CD4-positive, alpha-beta T cell treated with Interleukin-21 for 1 hour (primary cell): ENCODE results near the gene RANBP9.

Source experiments
- DNase-seq: peaks from one replicate; pipeline ENCODE4 v3.0.0-alpha.2; 2020

The RANBP9 gene

GRCh38 chr6:13593720-13594119 is 117.9 kb downstream of the RANBP9 start:
- DNase-seq: no peak

DNA sequence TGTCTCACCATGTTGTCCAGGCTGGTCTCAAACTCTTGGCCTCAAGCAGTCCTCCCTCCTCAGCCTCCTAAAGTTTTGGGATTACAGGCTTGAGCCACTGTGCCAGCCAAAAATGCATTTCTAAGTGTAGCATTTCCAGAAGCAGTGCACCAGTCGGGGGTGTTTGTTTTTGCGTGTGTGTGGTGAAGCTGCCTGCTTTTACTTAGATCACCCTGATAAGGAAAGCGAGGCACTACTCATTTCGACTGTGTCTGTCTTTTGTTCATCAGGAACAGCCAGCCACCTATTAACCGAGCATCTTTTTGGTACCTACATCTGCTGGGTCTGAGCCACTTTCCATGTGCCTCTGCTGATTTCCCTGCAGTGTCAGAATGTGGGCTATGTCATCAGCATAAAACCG is 118.5 kb downstream of the RANBP9 start:
- DNase-seq: no peak

GRCh38 chr6:13591205-13591921 is 120.3 kb downstream of the RANBP9 start:
- DNase-seq: no peak

- DNase-seq: no peak
Observed at GRCh38 chr6:13590574-13591153, 121.0 kb downstream of the RANBP9 start.

DNA sequence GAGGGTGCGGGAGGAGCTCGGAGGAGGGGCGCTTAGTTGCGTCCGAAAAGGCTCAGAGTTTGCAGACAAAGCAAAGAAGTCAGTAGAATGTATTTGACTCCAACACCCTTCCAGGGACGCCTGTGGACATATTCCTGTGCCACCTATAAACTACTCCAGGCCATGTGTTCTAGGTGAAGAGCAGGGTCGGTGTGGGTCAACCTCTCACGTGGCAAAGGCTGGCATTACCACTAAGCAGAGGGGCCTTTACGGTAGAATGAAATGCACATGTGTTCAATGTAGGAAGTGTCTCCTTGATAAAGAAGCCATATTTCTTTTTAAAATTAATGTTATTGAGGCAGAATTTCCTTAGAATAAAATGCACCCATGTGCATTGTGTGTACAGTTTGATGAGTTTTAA is 121.8 kb downstream of the RANBP9 start:
- no peak for DNase-seq

- no peak for DNase-seq
Observed at GRCh38 chr6:13586603-13587542, 124.8 kb downstream of the RANBP9 start.

- no peak for DNase-seq
Observed at GRCh38 chr6:13581700-13582229, 129.9 kb downstream of the RANBP9 start.

DNA sequence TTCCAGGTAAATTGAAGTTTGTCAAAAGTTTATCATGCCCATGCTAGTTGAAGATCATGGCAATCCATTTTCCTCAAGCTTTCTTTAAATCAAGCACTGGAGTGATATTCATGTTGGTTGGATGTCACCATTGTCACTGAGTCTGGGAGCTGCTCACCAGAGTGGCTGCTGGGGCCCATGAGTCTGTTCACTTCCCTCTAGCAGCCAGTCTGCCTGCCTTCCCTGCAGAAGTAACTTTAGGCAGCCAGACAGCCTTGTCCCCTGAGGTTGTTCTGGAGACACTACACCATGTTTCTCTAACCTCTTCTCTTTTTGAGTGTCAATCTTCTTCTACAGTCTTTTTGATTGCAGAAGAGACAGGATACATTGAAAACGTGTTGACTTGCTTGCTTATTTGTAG is 131.7 kb downstream of the RANBP9 start:
- no peak for DNase-seq

DNA sequence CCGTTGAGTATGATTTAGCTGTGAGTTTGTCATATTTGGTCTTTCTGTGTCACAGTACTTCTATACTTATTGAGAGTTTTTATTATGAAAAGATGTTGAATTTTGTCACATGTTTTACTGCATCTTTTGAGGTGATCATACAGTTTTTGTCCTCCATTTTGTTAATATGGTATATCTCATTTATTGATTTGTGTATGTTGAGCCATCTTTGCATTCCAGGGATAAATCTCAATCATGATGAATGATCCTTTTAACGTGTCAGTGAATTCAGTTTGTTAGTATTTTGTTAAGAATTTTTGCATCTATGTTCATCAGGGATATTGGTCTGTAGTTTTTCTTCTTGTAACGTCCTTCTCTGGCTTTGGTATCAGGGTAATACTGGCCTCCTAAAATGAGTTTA is 133.7 kb downstream of the RANBP9 start:
- DNase-seq: no peak

GRCh38 chr6:13576017-13576416 is 135.6 kb downstream of the RANBP9 start:
- DNase-seq: no peak

GRCh38 chr6:13575377-13575775 is 136.3 kb downstream of the RANBP9 start:
- DNase-seq: no peak

DNA sequence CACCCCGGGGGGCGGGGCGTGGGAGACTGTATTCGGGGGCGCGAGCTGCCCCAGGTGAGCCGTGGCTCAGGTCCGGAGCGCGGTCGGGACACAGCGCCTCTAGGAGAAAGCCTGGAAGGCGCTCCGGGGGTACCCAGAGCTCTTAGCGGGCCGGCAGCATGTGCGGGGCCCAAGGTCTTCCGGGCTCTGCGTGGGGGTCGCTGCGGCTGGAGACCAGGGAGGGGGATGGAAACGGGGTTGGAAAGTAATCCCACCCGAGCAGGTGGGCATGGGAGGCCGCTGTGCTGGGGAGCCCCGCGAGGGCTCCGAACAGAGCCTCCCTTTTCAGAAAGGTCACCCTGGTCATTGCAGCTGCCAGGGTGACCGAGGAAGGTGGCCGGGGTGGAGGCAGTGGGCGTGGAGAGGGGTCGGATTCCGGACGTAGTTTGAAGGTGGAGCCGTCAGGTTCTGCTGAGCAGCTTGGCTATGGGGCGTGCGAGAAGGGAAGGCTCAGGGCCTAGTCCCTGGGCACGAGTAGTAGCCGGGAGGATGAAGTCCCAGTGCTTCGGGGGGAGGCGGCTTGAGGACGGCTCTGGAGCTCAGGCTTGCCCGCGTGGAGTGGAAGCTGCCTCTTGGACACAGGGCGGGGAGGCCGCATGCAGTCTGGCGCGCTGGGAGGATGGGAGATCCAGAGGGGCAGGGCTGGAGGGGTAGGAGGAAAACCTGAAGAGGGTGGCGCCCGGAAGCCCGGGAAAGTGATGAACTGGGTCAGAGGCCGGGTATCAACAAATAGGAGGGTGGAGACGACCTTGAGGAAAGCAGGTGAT is 136.9 kb downstream of the RANBP9 start, which contains the start of gene SIRT5:
Gene SIRT5 (plus strand): TSS at position 31 of the 806 bp plus-strand sequence. CDS start 9,510 bp downstream, outside the sequence.
- peak; percentile 80 for DNase-seq

- DNase-seq: peak; percentile 95
Observed at GRCh38 chr6:13574149-13574570, 137.5 kb downstream of the RANBP9 start.

- DNase-seq: no peak
Observed at GRCh38 chr6:13573669-13574110, 137.9 kb downstream of the RANBP9 start.

GRCh38 chr6:13572951-13573654 is 138.5 kb downstream of the RANBP9 start:
- DNase-seq: no peak

GRCh38 chr6:13572240-13572639 is 139.4 kb downstream of the RANBP9 start:
- DNase-seq: no peak
